GM23338 (cell line): ENCODE measurements around the gene DLG2. TPM values are rescaled to one million over a fixed set of nuclear protein-coding genes. Genes with fewer than 3 reads are reported as not detected.

ENCODE experiments used
- ATAC-seq: fragments of 200-7000 bp; cut with Tn5 transposase; 3 replicates; pipeline ENCODE4 v1.9.1; 2020
- DNase-seq: peaks from one replicate; pipeline ENCODE4 v3.0.0-alpha.2; 2015; ENCODE audit warnings: low spot score
- H2AFZ ChIP-seq: fragments of 200-600 bp; sonication (generic); 2 replicates; pipeline ENCODE4 v1.8.0; 2016; ENCODE audit warnings: antibody characterized with exemption, mild to moderate bottlenecking, moderate library complexity
- H3F3A ChIP-seq: fragments of 200-600 bp; sonication (generic); replicated peaks from 2 replicates; pipeline ENCODE4 v1.8.0; 2017; ENCODE audit warnings: antibody characterized with exemption, mixed run types, low read depth
- H3K27ac ChIP-seq: fragments of 200-600 bp; sonication (generic); 2 replicates; pipeline ENCODE4 v1.6.1; 2016; ENCODE audit warnings: low read depth
- H3K27me3 ChIP-seq: fragments of 200-600 bp; sonication (generic); 2 replicates; pipeline ENCODE4 v1.8.0; 2016; ENCODE audit warnings: mild to moderate bottlenecking, mixed run types, moderate library complexity; ENCODE audit not compliant: insufficient read depth
- H3K36me3 ChIP-seq: fragments of 200-600 bp; sonication (generic); 2 replicates; pipeline ENCODE4 v1.8.0; 2016; ENCODE audit warnings: mild to moderate bottlenecking; ENCODE audit not compliant: insufficient read depth
- H3K4me1 ChIP-seq: fragments of 200-600 bp; sonication (generic); 2 replicates; pipeline ENCODE4 v1.8.0; 2016; ENCODE audit warnings: mild to moderate bottlenecking, moderate library complexity; ENCODE audit not compliant: insufficient read depth
- H3K4me2 ChIP-seq: fragments of 200-600 bp; sonication (generic); 2 replicates; pipeline ENCODE4 v1.7.1; 2017; ENCODE audit warnings: mixed run types
- H3K4me3 ChIP-seq: fragments of 200-600 bp; sonication (generic); 2 replicates; pipeline ENCODE4 v1.6.1; 2016; ENCODE audit warnings: mixed run types
- H3K79me2 ChIP-seq: fragments of 200-600 bp; sonication (generic); replicated peaks from 2 replicates; pipeline ENCODE4 v1.8.0; 2017; ENCODE audit warnings: mild to moderate bottlenecking; ENCODE audit not compliant: insufficient read depth
- H3K9me2 ChIP-seq: fragments of 200-600 bp; sonication (generic); 2 replicates; pipeline ENCODE4 v1.8.0; 2017; ENCODE audit not compliant: insufficient read depth
- H4K20me1 ChIP-seq: fragments of 200-600 bp; sonication (generic); replicated peaks from 2 replicates; pipeline ENCODE4 v1.8.0; 2017; ENCODE audit warnings: mild to moderate bottlenecking; ENCODE audit not compliant: insufficient read depth
- H3K27ac Mint-ChIP-seq: 2 replicates; pipeline ENCODE4 v1.8.0; 2020; ENCODE audit warnings: inconsistent platforms, mild to moderate bottlenecking, moderate library complexity, mixed read lengths
- H3K27me3 Mint-ChIP-seq: 3 replicates; pipeline ENCODE4 v1.8.0; 2022; ENCODE audit warnings: low read depth, mild to moderate bottlenecking, moderate library complexity, mixed read lengths, inconsistent platforms; ENCODE audit not compliant: insufficient read depth, poor library complexity
- H3K36me3 Mint-ChIP-seq: 3 replicates; pipeline ENCODE4 v1.8.0; 2021; ENCODE audit warnings: low read depth, mild to moderate bottlenecking, inconsistent platforms, moderate library complexity, mixed read lengths
- H3K4me1 Mint-ChIP-seq: 3 replicates; pipeline ENCODE4 v1.8.0; 2020; ENCODE audit warnings: mild to moderate bottlenecking, inconsistent platforms, mixed read lengths
- H3K4me3 Mint-ChIP-seq: 3 replicates; pipeline ENCODE4 v1.8.0; 2021; ENCODE audit warnings: moderate library complexity, mild to moderate bottlenecking, inconsistent platforms, mixed read lengths
- H3K9me3 Mint-ChIP-seq: 3 replicates; pipeline ENCODE4 v1.8.0; 2020; ENCODE audit warnings: moderate library complexity, mild to moderate bottlenecking, inconsistent platforms, mixed read lengths
- CREB1 ChIP-seq: fragments of 250-450 bp; sonication (Bioruptor Pico); IDR thresholded peaks from 2 replicates; pipeline ENCODE4 v1.5.0; 2020; ENCODE audit warnings: low read depth, mild to moderate bottlenecking, moderate library complexity
- CTCF ChIP-seq, 2 experiments: fragments of 200-600 bp in 1 of 2; sonication (generic) in 1 of 2; conservative IDR thresholded peaks; 2 replicates each; pipeline versions ENCODE4 v1.5.1 to v1.6.1; 2016 to 2017; ENCODE audit warnings: antibody characterized with exemption in 2 of 2, low read depth in 2 of 2, mild to moderate bottlenecking in 2 of 2, moderate library complexity in 1 of 2
- EZH2 ChIP-seq: fragments of 200-600 bp; sonication (generic); IDR thresholded peaks from one replicate; pipeline ENCODE4 v1.8.0; 2017; ENCODE audit warnings: antibody characterized with exemption, mild to moderate bottlenecking, low read depth; ENCODE audit not compliant: unreplicated experiment
- EZH2phosphoT487 ChIP-seq: fragments of 200-600 bp; sonication (generic); IDR thresholded peaks from one replicate; pipeline ENCODE4 v1.8.1; 2018; ENCODE audit warnings: antibody characterized with exemption; ENCODE audit not compliant: unreplicated experiment
- JUNB ChIP-seq: IDR thresholded peaks from one replicate; pipeline ENCODE4 v1.6.1; 2016; ENCODE audit warnings: antibody characterized with exemption; ENCODE audit not compliant: unreplicated experiment
- NANOG ChIP-seq: IDR thresholded peaks from 2 replicates; pipeline ENCODE4 v1.6.1; 2016; ENCODE audit warnings: antibody characterized with exemption, borderline replicate concordance
- STAT1 ChIP-seq: IDR thresholded peaks from one replicate; pipeline ENCODE4 v1.6.1; 2016; ENCODE audit warnings: antibody characterized with exemption; ENCODE audit not compliant: unreplicated experiment
- ZNF114 ChIP-seq: fragments of 250-450 bp; sonication (Bioruptor Pico); IDR thresholded peaks from 2 replicates; pipeline ENCODE4 v1.5.0; 2020; ENCODE audit warnings: mild to moderate bottlenecking, moderate library complexity
- ZNF462 ChIP-seq: fragments of 250-450 bp; sonication (Bioruptor Pico); IDR thresholded peaks from 2 replicates; pipeline ENCODE4 v1.5.0; 2020; ENCODE audit warnings: mild to moderate bottlenecking, moderate library complexity
- polyA plus RNA-seq: library from polyadenylated mRNA; unstranded; fragments of >200 nt; fragmentation: Nextera tagmentation; extraction: Ambion mirVana; gene quantifications from 2 replicates; pipeline ENCODE4 v1.2.1, GENCODE V29; 2016
- total RNA-seq: library from RNA; depleted of rRNA; stranded (reverse); fragments of >200 nt; shearing (Covaris generic); gene quantifications from 2 replicates; pipeline ENCODE4 v1.2.3, GENCODE V29; 2014

Gene DLG2
- total and polyA plus RNA-seq, 2 experiments from 2014 or later, result 19.8 to 21.5 TPM

GRCh38 chr11:83766932-83767331 is 1860.2 kb downstream of the DLG2 start:
- no peak for DNase-seq
- Histone ChIP-seq H3K4me1 (peaks cover 6% of the 10 kb centered on the region; the same call in 1 of the 2 replicates), H3K79me2 (no peaks in the 10 kb centered on the region), H3F3A (no peaks in the 10 kb centered on the region), H4K20me1 (no peaks in the 10 kb centered on the region), H3K36me3 (no peaks in the 10 kb centered on the region), H3K27me3 (no peaks in the 10 kb centered on the region), H3K27ac (no peak overlapping the region), H3K4me3 (no peak overlapping the region), H3K4me2 (no peak overlapping the region), H3K9me2 (no peaks in the 10 kb centered on the region), H2AFZ (no peak overlapping the region)
- peaks cover 8% of the 10 kb centered on the region for H3K4me1 Mint-ChIP-seq
- no peak overlapping the region for H3K4me3 Mint-ChIP-seq
- TF ChIP-seq EZH2 (no peak), ZNF114 (no peak), JUNB (no peak), ZNF462 (CRISPR knock-in tag) (no peak), CREB1 (no peak), STAT1 (no peak)
- H3K9me3 Mint-ChIP-seq, result no peaks in the 10 kb centered on the region
- H3K27ac Mint-ChIP-seq, result no peak overlapping the region
- no peaks in the 10 kb centered on the region for H3K27me3 Mint-ChIP-seq
- H3K36me3 Mint-ChIP-seq, result no peaks in the 10 kb centered on the region
- no peak for ATAC-seq

- Histone ChIP-seq H3K9me2 (no peaks in the 10 kb centered on the region; the same call in 1 of the 2 replicates), H3K27me3 (no peaks in the 10 kb centered on the region), H3F3A (no peaks in the 10 kb centered on the region), H3K27ac (no peak overlapping the region), H3K36me3 (no peaks in the 10 kb centered on the region), H3K4me3 (no peak overlapping the region), H4K20me1 (no peaks in the 10 kb centered on the region), H2AFZ (no peak overlapping the region), H3K4me2 (no peak overlapping the region), H3K4me1 (no peaks in the 10 kb centered on the region), H3K79me2 (no peaks in the 10 kb centered on the region)
- H3K27me3 Mint-ChIP-seq, result peaks cover 5% of the 10 kb centered on the region
- H3K4me3 Mint-ChIP-seq, result no peak overlapping the region
- H3K27ac Mint-ChIP-seq, result no peak overlapping the region
- ATAC-seq, result no peak
- H3K4me1 Mint-ChIP-seq, result peaks cover under 1% of the 10 kb centered on the region; the same call in 2 of the 3 replicates
- H3K36me3 Mint-ChIP-seq, result no peaks in the 10 kb centered on the region
- no peaks in the 10 kb centered on the region for H3K9me3 Mint-ChIP-seq
- TF ChIP-seq NANOG, result no peak
- no peak for TF ChIP-seq CREB1
- TF ChIP-seq EZH2, result no peak
- TF ChIP-seq EZH2phosphoT487, result no peak
- TF ChIP-seq CTCF (conservative IDR thresholded peaks at IDR 0.05; ENCODE audit: low read depth in 2 of 2), result no peak
- DNase-seq, result no peak
Observed at GRCh38 chr11:83764643-83765042, 1862.5 kb downstream of the DLG2 start.
